ENCODE data around the gene NCKAP5.

NCKAP5 gene

DNA sequence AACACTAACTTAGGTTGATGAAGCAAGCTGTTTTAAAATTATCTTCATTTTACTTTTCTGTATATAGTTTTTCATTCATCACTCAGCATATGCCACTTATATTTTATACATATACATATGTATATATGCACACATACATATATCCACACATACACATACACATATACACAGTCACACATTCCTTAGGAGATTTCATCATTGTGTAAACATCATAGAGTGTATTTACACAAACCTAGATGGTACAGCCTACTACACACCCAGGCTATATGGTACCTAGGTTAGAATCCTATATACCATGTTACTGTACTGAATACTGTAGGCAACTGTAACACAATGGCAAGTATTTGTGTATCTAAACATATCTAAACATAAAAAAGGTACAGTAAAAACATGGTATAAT is 602.8 kb downstream of the NCKAP5 start:
- Histone ChIP-seq H3K4me1 (ENCODE audit: control insufficient read depth, insufficient read depth, low read length, unreplicated experiment) (no peaks in the 10 kb centered on the region), H3K79me2 (ENCODE audit: control insufficient read depth, insufficient read depth, low read length, unreplicated experiment) (no peaks in the 10 kb centered on the region), H3K4me3 (ENCODE audit: low read depth, low read length) (no peak overlapping the region), H3K36me3 (ENCODE audit: insufficient read depth, low read length) (no peaks in the 10 kb centered on the region), H2AFZ (ENCODE audit: low read length, unreplicated experiment) (no peak overlapping the region), H3K27ac (ENCODE audit: low read depth, low read length) (no peak overlapping the region), H3K27me3 (ENCODE audit: insufficient read depth, low read length) (no peaks in the 10 kb centered on the region)

DNA sequence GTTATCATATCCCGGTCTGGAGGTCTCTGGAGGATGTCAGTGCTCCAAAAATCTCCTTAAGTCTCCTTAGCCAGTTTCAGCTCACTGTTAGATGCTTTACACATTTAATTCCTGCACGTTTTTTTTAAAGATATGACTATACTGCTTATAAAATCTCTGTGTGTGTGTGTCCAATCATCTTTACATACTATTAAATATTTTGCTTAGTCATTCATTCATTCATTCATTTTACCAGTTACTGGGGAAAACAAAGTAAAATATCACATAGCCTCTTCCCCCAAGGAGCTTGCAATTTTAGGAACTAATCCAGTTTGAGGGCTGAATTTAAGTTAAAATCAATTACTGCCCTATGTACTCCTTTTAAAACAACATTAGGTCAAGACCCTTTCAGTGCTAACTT is 605.1 kb downstream of the NCKAP5 start:
- H3K4me1 ChIP-seq (ENCODE audit: control insufficient read depth, insufficient read depth, low read length, unreplicated experiment): no peaks in the 10 kb centered on the region
- H3K36me3 ChIP-seq (ENCODE audit: insufficient read depth, low read length): no peaks in the 10 kb centered on the region
- no peaks in the 10 kb centered on the region for H3K27me3 ChIP-seq (ENCODE audit: insufficient read depth, low read length)
- H3K79me2 ChIP-seq (ENCODE audit: control insufficient read depth, insufficient read depth, low read length, unreplicated experiment): no peaks in the 10 kb centered on the region
- no peak overlapping the region for H3K27ac ChIP-seq (ENCODE audit: low read depth, low read length)
- H2AFZ ChIP-seq (ENCODE audit: low read length, unreplicated experiment): no peak overlapping the region
- no peak overlapping the region for H3K4me3 ChIP-seq (ENCODE audit: low read depth, low read length)

DNA sequence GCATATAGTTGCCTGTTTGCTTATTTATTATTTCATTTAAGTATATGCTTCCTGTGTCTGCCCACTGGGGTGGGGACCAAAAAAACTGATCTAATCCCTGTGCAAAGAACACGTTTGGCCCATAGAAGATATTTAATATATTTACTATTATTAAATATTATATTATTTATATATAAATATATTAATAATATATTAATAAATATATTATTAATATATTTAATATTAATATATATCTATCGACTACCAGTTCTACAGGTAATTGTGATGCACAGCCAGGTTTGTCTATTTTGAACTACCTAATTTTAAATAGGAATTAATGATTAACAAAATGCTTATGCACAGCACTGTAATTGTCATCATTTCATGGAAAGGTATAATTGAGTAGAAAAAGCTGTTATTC is 609.4 kb downstream of the NCKAP5 start:
- H3K36me3 ChIP-seq (ENCODE audit: insufficient read depth, low read length): no peaks in the 10 kb centered on the region
- no peaks in the 10 kb centered on the region for H3K79me2 ChIP-seq (ENCODE audit: control insufficient read depth, insufficient read depth, low read length, unreplicated experiment)
- no peaks in the 10 kb centered on the region for H3K27me3 ChIP-seq (ENCODE audit: insufficient read depth, low read length)

DNA sequence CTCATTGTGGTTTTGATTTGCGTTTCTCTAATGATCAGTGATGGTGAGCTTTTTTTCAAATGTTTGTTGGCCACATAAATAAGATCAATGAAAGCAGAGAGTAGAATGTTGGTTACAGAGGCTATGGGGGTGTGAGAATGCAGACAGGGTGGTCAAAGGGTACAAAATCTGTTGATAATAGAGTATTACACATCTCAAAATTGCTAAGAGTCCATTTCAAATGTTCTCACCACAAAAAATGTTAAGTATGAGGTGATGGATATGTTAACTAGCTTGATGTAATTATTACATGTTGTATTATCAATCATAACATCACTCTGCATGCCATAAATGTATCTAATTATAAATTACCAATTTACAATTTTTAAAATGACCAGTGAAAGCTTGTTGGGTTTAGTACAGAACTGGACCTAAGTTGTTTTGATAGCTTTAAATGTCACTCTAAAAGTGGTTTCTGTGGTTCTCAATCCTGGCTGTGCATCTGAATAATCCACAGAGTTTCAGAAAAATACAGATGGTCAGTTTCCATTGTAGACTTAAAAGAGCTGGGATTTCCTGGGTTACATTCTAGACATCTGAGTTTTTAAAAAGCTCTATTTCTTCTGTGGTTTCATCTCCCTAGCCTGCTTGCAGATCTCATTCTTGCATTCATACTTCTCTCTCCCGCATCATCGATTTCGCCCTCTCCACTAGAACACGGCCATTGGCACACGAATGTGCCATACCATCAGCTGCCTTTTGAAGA is 612.2 kb downstream of the NCKAP5 start:
- no peaks in the 10 kb centered on the region for H3K4me1 ChIP-seq (ENCODE audit: control insufficient read depth, insufficient read depth, low read length, unreplicated experiment)
- H3K79me2 ChIP-seq (ENCODE audit: control insufficient read depth, insufficient read depth, low read length, unreplicated experiment): no peaks in the 10 kb centered on the region
- H3K27me3 ChIP-seq (ENCODE audit: insufficient read depth, low read length): no peaks in the 10 kb centered on the region
- H3K4me3 ChIP-seq (ENCODE audit: low read depth, low read length): no peak overlapping the region
- H3K36me3 ChIP-seq (ENCODE audit: insufficient read depth, low read length): no peaks in the 10 kb centered on the region
- H2AFZ ChIP-seq (ENCODE audit: low read length, unreplicated experiment): no peak overlapping the region
- no peak overlapping the region for H3K27ac ChIP-seq (ENCODE audit: low read depth, low read length)

More for the DNA sequence above, 609.4 kb downstream of the NCKAP5 start:
- Histone ChIP-seq H3K4me1 (ENCODE audit: control insufficient read depth, insufficient read depth, low read length, unreplicated experiment) (no peaks in the 10 kb centered on the region), H3K27ac (ENCODE audit: low read depth, low read length) (no peak overlapping the region), H3K4me3 (ENCODE audit: low read depth, low read length) (no peak overlapping the region), H2AFZ (ENCODE audit: low read length, unreplicated experiment) (no peak overlapping the region)

DNA sequence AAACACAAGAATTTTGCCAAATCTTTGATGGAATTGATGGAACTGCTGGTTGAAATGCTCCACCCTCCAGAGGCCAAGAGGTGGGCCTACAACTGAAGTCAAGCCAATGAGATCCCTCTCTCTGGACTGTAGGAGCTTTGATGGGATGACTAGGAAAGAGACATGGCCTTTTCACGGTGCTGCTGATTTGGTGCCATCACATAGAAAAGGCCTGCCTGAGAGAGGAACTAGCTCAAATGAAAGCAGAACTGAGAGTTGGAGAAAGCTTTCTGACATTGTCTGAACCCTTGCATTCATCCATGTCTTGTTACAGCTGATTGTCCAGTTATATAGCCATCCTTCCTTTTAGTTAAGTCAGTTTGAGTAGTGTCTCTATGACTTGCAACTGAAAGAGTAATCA is 614.5 kb downstream of the NCKAP5 start:
- Histone ChIP-seq H3K27me3 (ENCODE audit: insufficient read depth, low read length) (no peaks in the 10 kb centered on the region), H3K79me2 (ENCODE audit: control insufficient read depth, insufficient read depth, low read length, unreplicated experiment) (no peaks in the 10 kb centered on the region), H2AFZ (ENCODE audit: low read length, unreplicated experiment) (no peak overlapping the region), H3K27ac (ENCODE audit: low read depth, low read length) (no peak overlapping the region), H3K4me3 (ENCODE audit: low read depth, low read length) (no peak overlapping the region), H3K4me1 (ENCODE audit: control insufficient read depth, insufficient read depth, low read length, unreplicated experiment) (no peaks in the 10 kb centered on the region), H3K36me3 (ENCODE audit: insufficient read depth, low read length) (no peaks in the 10 kb centered on the region)

DNA sequence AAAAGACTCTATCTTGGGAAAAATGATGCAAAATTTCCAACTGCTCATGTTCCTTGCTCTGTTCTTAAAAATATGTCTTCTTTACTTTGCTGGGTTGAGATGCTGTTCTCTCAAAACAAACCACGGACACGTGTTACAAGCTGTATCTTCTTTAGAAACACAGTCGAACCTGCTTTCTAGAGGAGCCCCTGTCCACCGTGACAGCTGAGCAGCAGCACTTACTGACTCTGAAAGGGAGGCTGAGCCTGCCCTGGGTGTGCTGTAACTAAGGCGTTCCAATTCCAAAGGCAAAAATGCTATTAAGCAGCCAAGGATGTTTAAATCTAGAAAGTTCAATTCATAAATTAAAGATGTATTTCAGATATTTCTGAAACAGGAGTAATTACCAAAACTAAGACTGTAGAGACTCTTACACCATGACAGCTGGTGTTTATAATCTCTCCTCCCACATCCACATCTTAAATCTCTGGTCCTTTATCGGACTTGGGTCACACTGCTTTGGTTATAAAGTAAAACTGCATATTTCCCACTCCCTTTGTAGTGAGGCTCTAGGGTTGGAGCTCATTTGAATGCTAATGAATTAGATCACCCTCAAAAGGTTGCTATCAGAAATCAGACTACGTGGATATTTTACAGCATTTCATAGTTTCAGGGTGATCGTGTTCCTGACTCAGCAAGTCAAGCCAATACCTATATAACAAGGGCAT is 617.1 kb downstream of the NCKAP5 start:
- Histone ChIP-seq H3K4me3 (ENCODE audit: low read depth, low read length) (no peak overlapping the region), H3K79me2 (ENCODE audit: control insufficient read depth, insufficient read depth, low read length, unreplicated experiment) (no peaks in the 10 kb centered on the region), H3K4me1 (ENCODE audit: control insufficient read depth, insufficient read depth, low read length, unreplicated experiment) (no peaks in the 10 kb centered on the region), H3K27me3 (ENCODE audit: insufficient read depth, low read length) (no peaks in the 10 kb centered on the region), H2AFZ (ENCODE audit: low read length, unreplicated experiment) (no peak overlapping the region), H3K36me3 (ENCODE audit: insufficient read depth, low read length) (no peaks in the 10 kb centered on the region), H3K27ac (ENCODE audit: low read depth, low read length) (no peak overlapping the region)

DNA sequence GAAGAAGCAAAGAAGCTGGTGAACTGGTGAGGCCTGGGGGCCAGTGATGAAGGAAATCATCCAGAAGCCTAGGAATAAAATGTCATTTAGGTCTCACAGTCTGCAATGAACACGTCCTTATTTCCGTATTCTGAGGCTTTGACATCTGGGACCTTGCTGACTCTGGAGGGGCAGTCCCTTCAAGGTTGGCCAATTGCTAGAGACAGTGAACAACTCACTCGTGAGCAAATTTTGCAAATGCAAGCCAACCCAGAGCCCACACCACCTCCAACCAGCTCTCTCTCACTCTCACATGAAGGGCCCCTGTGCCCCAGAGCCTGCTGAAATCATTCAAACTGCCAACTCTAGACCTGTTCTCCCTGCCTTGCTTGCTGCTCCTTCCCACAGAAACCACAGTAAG is 619.2 kb downstream of the NCKAP5 start:
- H3K4me1 ChIP-seq (ENCODE audit: control insufficient read depth, insufficient read depth, low read length, unreplicated experiment): no peaks in the 10 kb centered on the region
- H3K79me2 ChIP-seq (ENCODE audit: control insufficient read depth, insufficient read depth, low read length, unreplicated experiment): no peaks in the 10 kb centered on the region
- H3K36me3 ChIP-seq (ENCODE audit: insufficient read depth, low read length): no peaks in the 10 kb centered on the region
- H3K4me3 ChIP-seq (ENCODE audit: low read depth, low read length): no peak overlapping the region
- H3K27me3 ChIP-seq (ENCODE audit: insufficient read depth, low read length): no peaks in the 10 kb centered on the region
- H3K27ac ChIP-seq (ENCODE audit: low read depth, low read length): no peak overlapping the region
- H2AFZ ChIP-seq (ENCODE audit: low read length, unreplicated experiment): no peak overlapping the region

DNA sequence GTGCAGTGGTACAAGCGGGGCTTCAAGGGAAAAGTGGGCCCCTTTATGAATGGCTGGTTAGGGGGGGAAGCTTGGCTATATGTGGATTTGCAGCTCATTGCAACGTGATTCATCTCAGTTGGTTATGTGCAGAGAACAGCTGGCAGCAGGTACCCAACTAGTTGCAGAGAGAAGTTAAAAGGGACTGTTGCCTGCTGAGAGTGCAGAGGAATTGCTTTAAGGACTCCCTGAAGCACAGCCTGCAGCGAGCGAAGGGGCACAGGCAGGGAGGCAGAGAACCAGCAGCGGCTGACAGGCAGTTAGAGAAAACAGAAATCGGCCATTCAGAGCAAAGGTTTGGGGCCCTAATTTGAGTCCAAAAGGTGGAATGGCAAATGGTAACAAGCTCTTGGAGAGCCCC is 620.1 kb downstream of the NCKAP5 start:
- H2AFZ ChIP-seq (ENCODE audit: low read length, unreplicated experiment): no peak overlapping the region
- H3K4me3 ChIP-seq (ENCODE audit: low read depth, low read length): no peak overlapping the region
- no peaks in the 10 kb centered on the region for H3K27me3 ChIP-seq (ENCODE audit: insufficient read depth, low read length)
- H3K79me2 ChIP-seq (ENCODE audit: control insufficient read depth, insufficient read depth, low read length, unreplicated experiment): no peaks in the 10 kb centered on the region
- H3K4me1 ChIP-seq (ENCODE audit: control insufficient read depth, insufficient read depth, low read length, unreplicated experiment): no peaks in the 10 kb centered on the region
- no peaks in the 10 kb centered on the region for H3K36me3 ChIP-seq (ENCODE audit: insufficient read depth, low read length)
- H3K27ac ChIP-seq (ENCODE audit: low read depth, low read length): no peak overlapping the region

DNA sequence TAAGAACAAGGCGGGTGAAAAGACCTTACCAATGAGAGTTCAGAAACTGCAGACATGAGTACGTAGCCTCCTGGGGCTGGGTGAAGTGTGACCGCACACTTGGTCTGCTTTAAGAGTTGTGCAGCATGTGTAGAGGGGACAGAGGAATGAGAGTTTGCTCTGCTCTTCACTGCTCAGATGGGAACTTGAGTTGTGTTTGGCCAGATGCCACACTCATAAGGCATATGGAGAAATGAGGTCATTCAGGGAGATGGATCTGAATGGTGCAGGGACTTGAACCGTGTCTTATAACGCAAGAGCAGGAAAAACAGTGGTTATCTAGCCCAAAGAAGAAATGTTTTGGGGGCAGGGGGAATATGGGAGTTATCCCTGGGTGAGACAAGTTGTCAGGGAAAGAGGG is 624.4 kb downstream of the NCKAP5 start:
- Histone ChIP-seq H2AFZ (ENCODE audit: low read length, unreplicated experiment) (no peak overlapping the region), H3K36me3 (ENCODE audit: insufficient read depth, low read length) (no peaks in the 10 kb centered on the region), H3K4me1 (ENCODE audit: control insufficient read depth, insufficient read depth, low read length, unreplicated experiment) (no peaks in the 10 kb centered on the region), H3K27me3 (ENCODE audit: insufficient read depth, low read length) (no peaks in the 10 kb centered on the region), H3K27ac (ENCODE audit: low read depth, low read length) (no peak overlapping the region), H3K79me2 (ENCODE audit: control insufficient read depth, insufficient read depth, low read length, unreplicated experiment) (no peaks in the 10 kb centered on the region), H3K4me3 (ENCODE audit: low read depth, low read length) (no peak overlapping the region)

DNA sequence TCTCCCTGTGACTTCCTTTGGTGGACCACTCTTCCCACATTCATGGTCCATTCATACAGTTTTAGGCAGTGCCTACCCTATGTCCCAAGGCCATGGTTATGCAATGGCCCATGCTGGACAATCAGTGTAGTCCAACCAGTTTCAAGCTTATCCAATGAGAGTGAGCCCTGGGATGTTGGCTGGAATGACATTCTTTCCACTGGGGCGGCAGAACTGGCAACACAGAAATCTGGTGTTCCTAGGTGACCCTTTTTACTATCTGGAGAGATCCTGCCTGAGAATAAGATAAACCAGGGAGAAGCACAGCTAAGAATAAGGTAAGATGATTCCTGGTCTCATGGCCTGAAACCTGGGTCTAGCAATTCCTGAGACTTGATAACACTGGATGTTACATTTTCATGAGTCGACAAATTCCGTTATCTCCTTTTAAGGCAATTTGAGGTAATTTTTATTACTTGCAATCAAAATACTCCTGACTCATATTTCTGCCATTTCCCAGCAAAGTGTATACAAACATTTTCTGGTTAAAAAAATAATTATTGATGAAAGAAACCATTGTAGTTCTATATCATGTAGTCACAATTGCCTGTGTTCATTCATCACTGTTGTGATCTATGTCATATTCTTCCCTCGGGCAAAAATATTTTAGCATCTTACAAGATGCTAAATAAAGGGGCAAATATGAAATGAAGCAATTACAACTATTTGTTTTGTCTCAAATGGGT is 626.8 kb downstream of the NCKAP5 start:
- Histone ChIP-seq H3K79me2 (ENCODE audit: control insufficient read depth, insufficient read depth, low read length, unreplicated experiment) (no peaks in the 10 kb centered on the region), H3K4me1 (ENCODE audit: control insufficient read depth, insufficient read depth, low read length, unreplicated experiment) (peaks cover 9% of the 10 kb centered on the region), H2AFZ (ENCODE audit: low read length, unreplicated experiment) (no peak overlapping the region), H3K27me3 (ENCODE audit: insufficient read depth, low read length) (no peaks in the 10 kb centered on the region), H3K36me3 (ENCODE audit: insufficient read depth, low read length) (no peaks in the 10 kb centered on the region), H3K4me3 (ENCODE audit: low read depth, low read length) (no peak overlapping the region), H3K27ac (ENCODE audit: low read depth, low read length) (no peak overlapping the region)

Data from ACC112 (cell line).